ENCODE measurements around the gene FSD1. TPM values are rescaled to one million over a fixed set of nuclear protein-coding genes. Genes with fewer than 3 reads are reported as not detected.

Gene FSD1
- total RNA-seq, 2 experiments from 2014 or later: 19.8 to 23.2 TPM

DNA sequence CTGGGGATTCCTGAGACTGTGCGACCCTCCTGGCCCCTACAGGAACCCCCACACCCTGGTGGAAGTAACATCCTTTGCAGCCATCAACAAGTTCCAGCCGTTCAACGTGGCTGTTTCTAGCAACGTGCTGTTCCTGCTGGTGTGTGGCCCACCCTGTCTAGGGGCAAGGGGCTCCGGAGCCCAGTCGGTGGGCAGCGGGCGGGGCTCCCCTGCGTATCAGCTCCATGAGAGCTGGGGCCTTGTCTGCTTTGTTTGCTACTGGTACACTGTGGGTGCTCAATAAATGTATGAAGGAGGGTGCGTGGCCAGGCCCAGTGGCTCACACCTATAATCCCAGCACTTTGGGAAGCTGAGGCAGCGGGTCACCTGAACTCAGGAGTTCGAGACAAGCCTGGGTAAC is 49.9 kb downstream of the FSD1 start:
- H3K27ac ChIP-seq (ENCODE audit: low read depth, low read length, poor library complexity, severe bottlenecking): no peak overlapping the region
- intact Hi-C loops (cut with micrococcal nuclease; ENCODE audit: unreplicated experiment): no loop called here

DNA sequence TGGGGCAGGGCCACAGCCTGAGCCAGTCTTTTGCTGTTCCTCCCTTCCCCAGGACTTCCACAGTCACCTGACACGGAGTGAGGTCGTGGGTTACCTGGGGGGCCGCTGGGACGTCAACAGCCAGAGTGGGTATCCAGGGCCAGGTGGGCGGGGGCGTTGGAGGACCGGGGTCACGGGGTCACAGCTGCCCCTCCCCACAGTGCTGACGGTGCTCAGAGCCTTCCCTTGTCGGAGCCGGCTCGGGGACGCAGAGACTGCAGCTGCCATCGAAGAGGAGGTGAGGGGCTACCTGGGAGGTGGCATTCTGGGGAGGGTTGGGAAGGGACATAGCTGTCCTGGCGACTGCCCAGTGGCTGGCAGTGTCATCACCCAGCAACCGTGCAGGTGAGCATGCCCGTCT is 50.5 kb downstream of the FSD1 start:
- no peaks in the 10 kb centered on the region for H3K79me2 ChIP-seq (ENCODE audit: insufficient read depth, low read depth, low read length)
- ChIA-PET CTCF (ENCODE audit: unreplicated experiment) (no interaction called here), POLR2A (no interaction called here)
- BruUV-seq (replicated peaks): no TSS peak
- intact Hi-C loops (cut with micrococcal nuclease; ENCODE audit: unreplicated experiment): no loop called here
- H3K27ac ChIP-seq (ENCODE audit: low read depth, low read length, poor library complexity, severe bottlenecking): no peak overlapping the region
- no peak overlapping the region for H2AFZ ChIP-seq (ENCODE audit: low read length)
- H3K9me3 ChIP-seq (ENCODE audit: low read length): no peaks in the 10 kb centered on the region
- peaks cover 29% of the 10 kb centered on the region; the same call in 1 of the 2 replicates for H3K36me3 ChIP-seq (ENCODE audit: insufficient read depth, low read length)
- H4K20me1 ChIP-seq (ENCODE audit: insufficient read depth, low read length): no peaks in the 10 kb centered on the region
- H3K4me3 ChIP-seq (ENCODE audit: low read depth, low read length, poor library complexity, severe bottlenecking): no peak overlapping the region
- H3K9me2 ChIP-seq (ENCODE audit: insufficient read depth, low read length): no peaks in the 10 kb centered on the region
- H3K4me1 ChIP-seq (ENCODE audit: insufficient read depth, low read length, poor library complexity, severe bottlenecking): no peaks in the 10 kb centered on the region
- TF ChIP-seq CTCF (conservative IDR thresholded peaks at IDR 0.05; ENCODE audit: low read length) (no peak), EZH2phosphoT487 (IDR thresholded peaks at IDR 0.05; ENCODE audit: borderline replicate concordance, low read depth, low read length) (no peak)
- no peak overlapping the region for H3K4me2 ChIP-seq (ENCODE audit: low read length)
- no peak for DNase-seq (ENCODE audit: low spot score)

More for the DNA sequence above, 49.9 kb downstream of the FSD1 start:
- DNase-seq (ENCODE audit: low spot score): no peak
- ChIA-PET CTCF (ENCODE audit: unreplicated experiment) (no interaction called here), POLR2A (no interaction called here)
- no peak overlapping the region for H2AFZ ChIP-seq (ENCODE audit: low read length)
- H3K9me3 ChIP-seq (ENCODE audit: low read length): no peaks in the 10 kb centered on the region
- no peaks in the 10 kb centered on the region for H3K9me2 ChIP-seq (ENCODE audit: insufficient read depth, low read length)
- H3K4me3 ChIP-seq (ENCODE audit: low read depth, low read length, poor library complexity, severe bottlenecking): no peak overlapping the region
- TF ChIP-seq EZH2phosphoT487 (IDR thresholded peaks at IDR 0.05; ENCODE audit: borderline replicate concordance, low read depth, low read length) (no peak), CTCF (conservative IDR thresholded peaks at IDR 0.05; ENCODE audit: low read length) (no peak)
- H3K36me3 ChIP-seq (ENCODE audit: insufficient read depth, low read length): peaks cover 23% of the 10 kb centered on the region; the same call in 1 of the 2 replicates
- no TSS peak for BruUV-seq (replicated peaks)
- H4K20me1 ChIP-seq (ENCODE audit: insufficient read depth, low read length): no peaks in the 10 kb centered on the region
- H3K4me1 ChIP-seq (ENCODE audit: insufficient read depth, low read length, poor library complexity, severe bottlenecking): no peaks in the 10 kb centered on the region
- H3K79me2 ChIP-seq (ENCODE audit: insufficient read depth, low read depth, low read length): no peaks in the 10 kb centered on the region
- no peak overlapping the region for H3K4me2 ChIP-seq (ENCODE audit: low read length)

DNA sequence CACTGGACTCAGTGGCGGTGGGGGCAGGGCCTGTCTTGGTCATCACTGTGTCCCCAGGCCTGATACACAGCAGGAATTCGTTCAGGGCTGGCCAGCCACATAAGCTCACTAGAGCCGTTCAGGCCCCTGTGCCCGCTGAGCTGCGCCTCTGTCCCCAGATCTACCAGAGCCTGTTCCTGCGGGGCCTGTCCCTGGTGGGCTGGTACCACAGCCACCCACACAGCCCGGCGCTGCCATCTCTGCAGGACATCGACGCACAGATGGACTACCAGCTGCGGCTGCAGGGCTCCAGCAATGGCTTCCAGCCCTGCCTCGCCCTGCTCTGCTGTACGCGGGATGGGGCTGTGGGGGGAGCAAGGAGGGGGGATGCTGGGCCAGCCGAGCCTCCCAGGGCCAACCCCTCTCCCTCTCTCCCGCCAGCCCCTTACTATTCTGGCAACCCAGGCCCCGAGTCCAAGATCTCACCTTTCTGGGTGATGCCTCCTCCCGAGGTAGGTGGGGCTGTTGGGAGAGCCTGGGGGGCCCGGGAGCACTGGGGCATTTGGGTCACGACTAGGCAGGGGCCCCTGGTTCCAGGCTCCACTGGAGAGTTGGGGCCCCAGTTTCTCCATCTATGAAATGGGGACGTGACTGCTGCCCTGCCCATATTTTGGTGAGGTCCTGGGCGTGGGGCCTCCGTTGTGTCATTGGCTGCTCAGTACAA is 52.8 kb downstream of the FSD1 start:
- ChIA-PET POLR2A (no interaction called here), CTCF (ENCODE audit: unreplicated experiment) (no interaction called here)
- Histone ChIP-seq H3K4me1 (ENCODE audit: insufficient read depth, low read length, poor library complexity, severe bottlenecking) (no peaks in the 10 kb centered on the region), H2AFZ (ENCODE audit: low read length) (no peak overlapping the region), H3K79me2 (ENCODE audit: insufficient read depth, low read depth, low read length) (no peaks in the 10 kb centered on the region), H3K9me3 (ENCODE audit: low read length) (no peaks in the 10 kb centered on the region), H3K9me2 (ENCODE audit: insufficient read depth, low read length) (no peaks in the 10 kb centered on the region), H3K4me2 (ENCODE audit: low read length) (no peak overlapping the region), H3K36me3 (ENCODE audit: insufficient read depth, low read length) (peaks cover 52% of the 10 kb centered on the region), H4K20me1 (ENCODE audit: insufficient read depth, low read length) (no peaks in the 10 kb centered on the region), H3K27ac (ENCODE audit: low read depth, low read length, poor library complexity, severe bottlenecking) (no peak overlapping the region), H3K4me3 (ENCODE audit: low read depth, low read length, poor library complexity, severe bottlenecking) (no peak overlapping the region)
- no peak for TF ChIP-seq EZH2phosphoT487 (IDR thresholded peaks at IDR 0.05; ENCODE audit: borderline replicate concordance, low read depth, low read length)
- TF ChIP-seq CTCF (conservative IDR thresholded peaks at IDR 0.05; ENCODE audit: low read length): no peak
- BruUV-seq (replicated peaks): no TSS peak
- intact Hi-C loops (cut with micrococcal nuclease; ENCODE audit: unreplicated experiment): no loop called here
- DNase-seq (ENCODE audit: low spot score): no peak

Measured in OCI-LY7 (cell line).